Prostate gland (tissue), 2 donors: ENCODE measurements around the gene LGALS9.

Experiments used
- CTCF ChIP-seq, 4 experiments: fragments of 200-600 bp in 2 of 4; fragments of 450-650 bp in 2 of 4; sonication (generic) in 2 of 4; IDR thresholded peaks; 1 replicate in 3 of 4; 2 replicates in 1 of 4; pipeline ENCODE4 v1.5.1; 2016 to 2019; ENCODE audit warnings: antibody characterized with exemption in 4 of 4, mild to moderate bottlenecking in 2 of 4, moderate library complexity in 2 of 4
- POLR2A ChIP-seq: fragments of 450-650 bp; IDR thresholded peaks from one replicate; pipeline ENCODE4 v1.6.1; 2016; ENCODE audit warnings: antibody characterized with exemption, mild to moderate bottlenecking
- POLR2AphosphoS5 ChIP-seq: sonication (generic); formaldehyde crosslinking; IDR thresholded peaks from one replicate; pipeline ENCODE4 v1.6.1; 2017; ENCODE audit warnings: antibody characterized with exemption

- TF ChIP-seq POLR2A (no peak), CTCF (IDR thresholded peaks at IDR 0.05) (no peak), POLR2AphosphoS5 (no peak)
Measured at GRCh38 chr17:27613433-27613832, 17.6 kb upstream of the LGALS9 start.
